Naive B cell (primary cell): Measurements from ENCODE around the gene PLA2G2C. TPM values are rescaled to one million over a fixed set of nuclear protein-coding genes. Genes with fewer than 3 reads are reported as not detected.
"Not testable (repeated sequence)": the region's sequence is repeated elsewhere in the genome, so short reads cannot be mapped to it uniquely, and the experiment has no call there.

Experiments used
- ATAC-seq, 2 donors: fragments of 150-1000 bp; cut with Tn5 transposase; 2 replicates each; pipeline ENCODE4 v1.10.0; 2021; ENCODE audit warnings: low read depth in 2 of 2, mild to moderate bottlenecking in 2 of 2, moderate library complexity in 2 of 2
- DNase-seq: peaks from one replicate; pipeline ENCODE4 v3.0.0; 2022
- H3K27ac Mint-ChIP-seq, 6 donors: one replicate each; pipeline ENCODE4 v1.8.0; 2020 to 2022; ENCODE audit warnings: mild to moderate bottlenecking in 6 of 6, mixed read lengths in 6 of 6, moderate library complexity in 5 of 6, inconsistent platforms in 2 of 6
- H3K27me3 Mint-ChIP-seq, 3 donors: one replicate each; pipeline ENCODE4 v1.8.0; 2021 to 2022; ENCODE audit warnings: mixed read lengths in 3 of 3, mild to moderate bottlenecking in 1 of 3
- H3K36me3 Mint-ChIP-seq, 2 donors: one replicate each; pipeline ENCODE4 v1.8.0; 2020 to 2022; ENCODE audit warnings: mixed read lengths in 2 of 2, inconsistent platforms in 1 of 2, mild to moderate bottlenecking in 1 of 2
- H3K4me1 Mint-ChIP-seq, 3 donors: one replicate each; pipeline ENCODE4 v1.8.0; 2020 to 2022; ENCODE audit warnings: mixed read lengths in 3 of 3, inconsistent platforms in 1 of 3, mild to moderate bottlenecking in 1 of 3, moderate library complexity in 1 of 3
- H3K4me3 Mint-ChIP-seq, 8 donors: one replicate each; pipeline ENCODE4 v1.8.0; 2020 to 2022; ENCODE audit warnings: mild to moderate bottlenecking in 8 of 8, mixed read lengths in 8 of 8, moderate library complexity in 8 of 8, inconsistent platforms in 2 of 8
- H3K9me3 Mint-ChIP-seq, 7 donors: one replicate each; pipeline ENCODE4 v1.8.0; 2020 to 2022; ENCODE audit warnings: mixed read lengths in 7 of 7, mild to moderate bottlenecking in 5 of 7, inconsistent platforms in 2 of 7, moderate library complexity in 1 of 7
- polyA plus RNA-seq, 6 donors: library from polyadenylated mRNA; unstranded; fragments of 300-500 nt; fragmentation: Illumina TruSeq; gene quantifications; one replicate each; pipeline ENCODE4 v1.2.3, GENCODE V29; 2021; ENCODE audit warnings: low read depth in 6 of 6

The PLA2G2C gene
- polyA plus RNA-seq: not detected

- Mint-ChIP-seq H3K27ac (peak within 1 kb of the TSS; percentile 56 to 94 (median 80)), H3K4me3 (peak within 1 kb of the TSS; percentile 60 to 87 (median 80)), H3K9me3 (peaks cover 0 to 2% (median 0%) of the 10 kb centered on the region in 7 donors), H3K4me1 (peaks cover 23 to 24% (median 24%) of the 10 kb centered on the region in 3 donors), H3K36me3 (peaks cover 0 to 7% of the 10 kb centered on the region in 2 donors), H3K27me3 (peaks cover 62 to 70% (median 62%) of the 10 kb centered on the region in 3 donors)
- ATAC-seq: peak; percentile 77 to 84
- DNase-seq: peak; percentile 52
Measured at GRCh38 chr1:20185834-20186782, at the start of gene PLA2G2C, which contains the start of gene UBXN10. Gene PLA2G2C, minus strand, starts transcription at chr1:20186518. Its CDS starts 9,155 bp downstream, at chr1:20177363. Gene UBXN10, plus strand, starts transcription at chr1:20186096. Its CDS starts 4,466 bp downstream, at chr1:20190562.

- Mint-ChIP-seq H3K9me3 (peaks cover 0 to 8% (median 0%) of the 10 kb centered on the region in 7 donors), H3K4me3 (no peak overlapping the region), H3K36me3 (no peaks in the 10 kb centered on the region), H3K27me3 (peaks cover 44 to 63% (median 61%) of the 10 kb centered on the region in 3 donors), H3K4me1 (peaks cover 0 to 4% (median 1%) of the 10 kb centered on the region in 3 donors), H3K27ac (no peak overlapping the region)
- DNase-seq (no peak), ATAC-seq (no peak)
Measured at GRCh38 chr1:20234788-20235535, 48.6 kb upstream of the PLA2G2C start.

- no peak for ATAC-seq
- H3K36me3 Mint-ChIP-seq: no peaks in the 10 kb centered on the region
- DNase-seq: no peak
- no peak overlapping the region for H3K27ac Mint-ChIP-seq
- no peak overlapping the region for H3K4me3 Mint-ChIP-seq
- peaks cover 0 to 4% (median 1%) of the 10 kb centered on the region in 3 donors for H3K4me1 Mint-ChIP-seq
- H3K27me3 Mint-ChIP-seq: peaks cover 42 to 67% (median 64%) of the 10 kb centered on the region in 3 donors
- peaks cover 0 to 8% (median 0%) of the 10 kb centered on the region in 7 donors for H3K9me3 Mint-ChIP-seq
Measured at GRCh38 chr1:20233866-20234265, 47.5 kb upstream of the PLA2G2C start.

- DNase-seq (no peak), ATAC-seq (peak; percentile 49 to 58)
- Mint-ChIP-seq H3K27me3 (peaks cover 47 to 71% (median 69%) of the 10 kb centered on the region in 3 donors), H3K36me3 (no peaks in the 10 kb centered on the region), H3K9me3 (peaks cover 0 to 8% (median 0%) of the 10 kb centered on the region in 7 donors), H3K27ac (no peak overlapping the region), H3K4me1 (peaks cover 0 to 4% (median 1%) of the 10 kb centered on the region in 3 donors), H3K4me3 (no peak overlapping the region)
Measured at GRCh38 chr1:20233394-20233793, 47.1 kb upstream of the PLA2G2C start.

- not testable (repeated sequence) for DNase-seq
Measured at GRCh38 chr1:20232564-20232963, 46.2 kb upstream of the PLA2G2C start.

GRCh38 chr1:20229171-20229570, 42.9 kb upstream of the PLA2G2C start:
- no peak for ATAC-seq
- H3K27ac Mint-ChIP-seq: no peak overlapping the region
- peaks cover 0 to 4% (median 0%) of the 10 kb centered on the region in 3 donors for H3K4me1 Mint-ChIP-seq
- H3K9me3 Mint-ChIP-seq: peaks cover 0 to 8% (median 0%) of the 10 kb centered on the region in 7 donors
- peaks cover 51 to 81% (median 77%) of the 10 kb centered on the region in 3 donors for H3K27me3 Mint-ChIP-seq
- peaks cover 0 to 4% of the 10 kb centered on the region in 2 donors for H3K36me3 Mint-ChIP-seq
- DNase-seq: no peak
- H3K4me3 Mint-ChIP-seq: no peak overlapping the region

More at GRCh38 chr1:20232564-20232963, 46.2 kb upstream of the PLA2G2C start:
- not testable (repeated sequence) for H3K4me1 Mint-ChIP-seq, H3K4me3 Mint-ChIP-seq, H3K9me3 Mint-ChIP-seq, ATAC-seq, H3K36me3 Mint-ChIP-seq
- peak overlapping the region in 1 of 6 donors; percentile 8 for H3K27ac Mint-ChIP-seq
- H3K27me3 Mint-ChIP-seq: peaks cover 55 to 80% (median 77%) of the 10 kb centered on the region in 3 donors

GRCh38 chr1:20228314-20228825, 42.1 kb upstream of the PLA2G2C start:
- DNase-seq (no peak), ATAC-seq (no peak)
- H3K9me3 Mint-ChIP-seq: peaks cover 0 to 8% (median 0%) of the 10 kb centered on the region in 7 donors
- H3K4me3 Mint-ChIP-seq: no peak overlapping the region
- H3K36me3 Mint-ChIP-seq: peaks cover 0 to 4% of the 10 kb centered on the region in 2 donors
- no peak overlapping the region for H3K27ac Mint-ChIP-seq
- peaks cover 50 to 81% (median 77%) of the 10 kb centered on the region in 3 donors for H3K27me3 Mint-ChIP-seq
- peaks cover 0 to 1% (median 0%) of the 10 kb centered on the region in 3 donors for H3K4me1 Mint-ChIP-seq

- Mint-ChIP-seq H3K4me3 (no peak overlapping the region), H3K36me3 (peaks cover 0 to 4% of the 10 kb centered on the region in 2 donors), H3K4me1 (no peaks in the 10 kb centered on the region), H3K27me3 (peaks cover 50 to 81% (median 77%) of the 10 kb centered on the region in 3 donors), H3K27ac (peak overlapping the region in 1 of 6 donors; percentile 31), H3K9me3 (peaks cover 0 to 5% (median 0%) of the 10 kb centered on the region in 7 donors)
- DNase-seq (no peak), ATAC-seq (no peak)
Measured at GRCh38 chr1:20227704-20228103, 41.4 kb upstream of the PLA2G2C start.

GRCh38 chr1:20224546-20224945, 38.2 kb upstream of the PLA2G2C start:
- ATAC-seq (no peak), DNase-seq (no peak)
- Mint-ChIP-seq H3K4me1 (no peaks in the 10 kb centered on the region), H3K27me3 (peaks cover 61 to 85% (median 68%) of the 10 kb centered on the region in 3 donors), H3K9me3 (peaks cover 0 to 1% (median 0%) of the 10 kb centered on the region in 7 donors), H3K36me3 (peaks cover 0 to 4% of the 10 kb centered on the region in 2 donors), H3K27ac (no peak overlapping the region), H3K4me3 (no peak overlapping the region)

GRCh38 chr1:20223551-20224419, 37.5 kb upstream of the PLA2G2C start:
- Mint-ChIP-seq H3K4me3 (no peak overlapping the region), H3K27me3 (peaks cover 59 to 83% (median 64%) of the 10 kb centered on the region in 3 donors), H3K27ac (peak overlapping the region in 1 of 6 donors; percentile 9), H3K36me3 (peaks cover 0 to 4% of the 10 kb centered on the region in 2 donors), H3K4me1 (no peaks in the 10 kb centered on the region), H3K9me3 (peaks cover 0 to 1% (median 0%) of the 10 kb centered on the region in 7 donors)
- no peak for ATAC-seq
- no peak for DNase-seq

- Mint-ChIP-seq H3K27me3 (peaks cover 52 to 82% (median 57%) of the 10 kb centered on the region in 3 donors), H3K9me3 (peaks cover 0 to 1% (median 0%) of the 10 kb centered on the region in 7 donors), H3K4me3 (peak overlapping the region in 1 of 8 donors; percentile 5), H3K27ac (no peak overlapping the region), H3K36me3 (peaks cover 0 to 4% of the 10 kb centered on the region in 2 donors), H3K4me1 (no peaks in the 10 kb centered on the region)
- DNase-seq (no peak), ATAC-seq (no peak)
Measured at GRCh38 chr1:20223106-20223505, 36.8 kb upstream of the PLA2G2C start.

- DNase-seq (no peak), ATAC-seq (no peak)
- H3K27me3 Mint-ChIP-seq: peaks cover 30 to 60% (median 33%) of the 10 kb centered on the region in 3 donors
- no peak overlapping the region for H3K4me3 Mint-ChIP-seq
- no peaks in the 10 kb centered on the region for H3K4me1 Mint-ChIP-seq
- H3K9me3 Mint-ChIP-seq: peaks cover 0 to 9% (median 3%) of the 10 kb centered on the region in 7 donors
- H3K36me3 Mint-ChIP-seq: no peaks in the 10 kb centered on the region
- H3K27ac Mint-ChIP-seq: no peak overlapping the region
Measured at GRCh38 chr1:20220036-20220435, 33.7 kb upstream of the PLA2G2C start.
